ENCODE measurements around the gene WIPF2.
"Not testable (repeated sequence)": the region's sequence is repeated elsewhere in the genome, so short reads cannot be mapped to it uniquely, and the experiment has no call there.

- TF ChIP-seq, protein P1, sequence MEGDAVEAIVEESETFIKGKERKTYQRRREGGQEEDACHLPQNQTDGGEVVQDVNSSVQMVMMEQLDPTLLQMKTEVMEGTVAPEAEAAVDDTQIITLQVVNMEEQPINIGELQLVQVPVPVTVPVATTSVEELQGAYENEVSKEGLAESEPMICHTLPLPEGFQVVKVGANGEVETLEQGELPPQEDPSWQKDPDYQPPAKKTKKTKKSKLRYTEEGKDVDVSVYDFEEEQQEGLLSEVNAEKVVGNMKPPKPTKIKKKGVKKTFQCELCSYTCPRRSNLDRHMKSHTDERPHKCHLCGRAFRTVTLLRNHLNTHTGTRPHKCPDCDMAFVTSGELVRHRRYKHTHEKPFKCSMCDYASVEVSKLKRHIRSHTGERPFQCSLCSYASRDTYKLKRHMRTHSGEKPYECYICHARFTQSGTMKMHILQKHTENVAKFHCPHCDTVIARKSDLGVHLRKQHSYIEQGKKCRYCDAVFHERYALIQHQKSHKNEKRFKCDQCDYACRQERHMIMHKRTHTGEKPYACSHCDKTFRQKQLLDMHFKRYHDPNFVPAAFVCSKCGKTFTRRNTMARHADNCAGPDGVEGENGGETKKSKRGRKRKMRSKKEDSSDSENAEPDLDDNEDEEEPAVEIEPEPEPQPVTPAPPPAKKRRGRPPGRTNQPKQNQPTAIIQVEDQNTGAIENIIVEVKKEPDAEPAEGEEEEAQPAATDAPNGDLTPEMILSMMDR (IDR thresholded peaks at IDR 0.05 in 4 of 5, conservative IDR thresholded peaks at IDR 0.05 in 1 of 5) = not testable (repeated sequence)
- not testable (repeated sequence) for TF ChIP-seq POLR2A (IDR thresholded peaks at IDR 0.05)
Measured at GRCh38 chr17:40304866-40305265, 85.8 kb downstream of the WIPF2 start.

Data from gastrocnemius medialis (tissue), 4 donors.